A673 (cell line): Measurements from ENCODE around the gene ATP4A.

Experiments used
- CTCF ChIP-seq: fragments of 300-800, 200-600 bp; sonication (generic); conservative IDR thresholded peaks from 2 replicates; pipeline ENCODE4 v1.5.1; 2017; ENCODE audit warnings: low read depth, mild to moderate bottlenecking, antibody characterized with exemption, low read length, moderate library complexity, mixed read lengths
- EZH2 ChIP-seq: fragments of 200-600 bp; sonication (generic); IDR thresholded peaks from 2 replicates; pipeline ENCODE4 v1.6.1; 2017; ENCODE audit warnings: borderline replicate concordance, low read depth, mild to moderate bottlenecking, mixed read lengths, antibody characterized with exemption, low read length; ENCODE audit not compliant: poor library complexity, severe bottlenecking

DNA sequence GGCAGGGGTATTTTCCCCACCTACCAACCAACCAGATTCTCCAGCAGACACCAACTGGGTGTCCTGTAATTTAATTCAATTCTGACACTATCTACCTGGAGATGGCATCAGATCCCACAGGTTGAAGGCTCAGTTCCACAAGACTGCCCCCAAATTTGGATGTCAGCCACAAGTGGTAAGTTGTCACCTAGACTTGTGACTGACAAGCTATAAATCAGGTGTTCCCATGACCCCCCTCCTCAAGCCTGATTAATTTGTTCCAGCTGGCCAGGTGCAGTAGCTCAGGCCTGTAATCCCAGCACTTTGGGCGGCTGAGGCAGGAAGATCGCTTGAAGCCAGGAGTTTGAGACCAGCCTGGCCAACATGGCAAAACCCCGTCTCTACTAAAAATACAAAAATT, 38.5 kb upstream of the ATP4A start:
- TF ChIP-seq CTCF (no peak), EZH2 (no peak)
